OCI-LY7 (cell line): ENCODE results near the gene HDHD5. TPM values are rescaled to one million over a fixed set of nuclear protein-coding genes. Genes with fewer than 3 reads are reported as not detected.
A peak's percentile ranks its signal among the peaks of the same experiment; 100 is the strongest.

Source experiments
- BruUV-seq: library from RNA; stranded (reverse); fragments of 400-500 nt; replicated peaks from 2 replicates; lab custom pipeline; 2021; lab: Mats Ljungman, UMichigan
- CTCF ChIA-PET: fragments of 300-600 bp; sonication (Branson Sonifier 250); formaldehyde crosslinking; loops from one replicate; lab custom pipeline; 2022; ENCODE audit warnings: antibody characterized with exemption; ENCODE audit not compliant: unreplicated experiment; lab: Charles Lee
- POLR2A ChIA-PET: fragments of 300-600 bp; sonication (Branson Sonifier 250); formaldehyde crosslinking; loops from one replicate; lab custom pipeline; 2022; ENCODE audit warnings: antibody characterized with exemption; lab: Charles Lee
- DNase-seq: peaks from one replicate; pipeline ENCODE4 v3.0.0-alpha.2; 2015; ENCODE audit warnings: low spot score
- H2AFZ ChIP-seq: fragments of 200-600 bp; sonication (generic), shearing (Covaris generic); 2 replicates; pipeline ENCODE4 v1.6.1; 2014; ENCODE audit warnings: mild to moderate bottlenecking, antibody characterized with exemption, low read length, moderate library complexity
- H3K27ac ChIP-seq: fragments of 200-600 bp; sonication (generic); 2 replicates; pipeline ENCODE4 v1.5.1; 2014; ENCODE audit warnings: mixed run types, low read depth, mild to moderate bottlenecking, moderate library complexity, low read length, inconsistent platforms; ENCODE audit not compliant: poor library complexity, severe bottlenecking
- H3K36me3 ChIP-seq: fragments of 200-600 bp; sonication (generic); 2 replicates; pipeline ENCODE4 v1.6.1; 2014; ENCODE audit warnings: mild to moderate bottlenecking, antibody characterized with exemption, low read length, moderate library complexity, mixed read lengths; ENCODE audit not compliant: insufficient read depth
- H3K4me1 ChIP-seq: fragments of 200-600 bp; sonication (generic); 2 replicates; pipeline ENCODE4 v1.5.1; 2014; ENCODE audit warnings: mild to moderate bottlenecking, low read length; ENCODE audit not compliant: insufficient read depth, poor library complexity, severe bottlenecking
- H3K4me2 ChIP-seq: fragments of 200-600 bp; sonication (generic); 2 replicates; pipeline ENCODE4 v1.6.1; 2014; ENCODE audit warnings: mild to moderate bottlenecking, low read length
- H3K4me3 ChIP-seq: fragments of 200-600 bp; sonication (generic); 2 replicates; pipeline ENCODE4 v1.5.1; 2014; ENCODE audit warnings: mild to moderate bottlenecking, low read depth, low read length; ENCODE audit not compliant: poor library complexity, severe bottlenecking
- H3K79me2 ChIP-seq: fragments of 200-600 bp; sonication (generic); 2 replicates; pipeline ENCODE4 v1.6.1; 2016; ENCODE audit warnings: low read depth, mild to moderate bottlenecking, low read length, moderate library complexity, mixed read lengths; ENCODE audit not compliant: insufficient read depth
- H3K9me2 ChIP-seq: fragments of 200-600 bp; sonication (generic); 2 replicates; pipeline ENCODE4 v1.6.1; 2016; ENCODE audit warnings: mild to moderate bottlenecking, low read length, mixed read lengths; ENCODE audit not compliant: insufficient read depth
- H3K9me3 ChIP-seq: fragments of 200-600 bp; sonication (generic); 2 replicates; pipeline ENCODE4 v1.6.1; 2014; ENCODE audit warnings: mild to moderate bottlenecking, mixed run types, low read length, mixed read lengths
- H4K20me1 ChIP-seq: fragments of 200-600 bp; sonication (generic); 2 replicates; pipeline ENCODE4 v1.6.1; 2014; ENCODE audit warnings: mild to moderate bottlenecking, antibody characterized with exemption, low read length, moderate library complexity, mixed read lengths; ENCODE audit not compliant: insufficient read depth
- CTCF ChIP-seq: fragments of 200-600 bp; sonication (generic); conservative IDR thresholded peaks from 2 replicates; pipeline ENCODE4 v1.5.1; 2014; ENCODE audit warnings: mild to moderate bottlenecking, antibody characterized with exemption, low read length, moderate library complexity, mixed read lengths
- EZH2phosphoT487 ChIP-seq: fragments of 200-600 bp; sonication (generic); IDR thresholded peaks from 2 replicates; pipeline ENCODE4 v1.6.1; 2018; ENCODE audit warnings: low read depth, borderline replicate concordance, mild to moderate bottlenecking, mixed run types, antibody characterized with exemption, low read length, moderate library complexity, mixed read lengths
- intact Hi-C: fragments of 100-400 bp; cut with micrococcal nuclease; formaldehyde crosslinking; loops from one replicate; pipeline ENCODE4 v1.10.0; 2022; ENCODE audit not compliant: unreplicated experiment
- total RNA-seq, 2 experiments: library from RNA; depleted of rRNA in 1 of 2; stranded (reverse); fragments of >200 nt in 1 of 2; shearing (Covaris generic) in 1 of 2; gene quantifications; 2 replicates each; pipeline ENCODE4 v1.2.3, GENCODE V29; 2014 to 2022

Gene HDHD5
- total RNA-seq, 2 experiments from 2014 or later: 77.4 to 84.6 TPM

- no peaks in the 10 kb centered on the region for H3K9me2 ChIP-seq
- H2AFZ ChIP-seq: no peak overlapping the region; the same call in 1 of the 2 replicates
- H4K20me1 ChIP-seq: no peaks in the 10 kb centered on the region
- H3K36me3 ChIP-seq: no peaks in the 10 kb centered on the region
- H3K4me1 ChIP-seq: peaks cover 34% of the 10 kb centered on the region
- peak overlapping the region; percentile 5 for H3K4me3 ChIP-seq
- POLR2A ChIA-PET: interaction anchor here (0.8 to 0.9 kb wide), 2 partner anchors 39 to 385 kb away, joined by 3 read pairs; no protein-coding TSS in a partner anchor
- peak overlapping the region; percentile 42 for H3K4me2 ChIP-seq
- TF ChIP-seq EZH2phosphoT487: no peak
- TF ChIP-seq CTCF: no peak
- no peaks in the 10 kb centered on the region for H3K79me2 ChIP-seq
- CTCF ChIA-PET: no interaction called here
- peak overlapping the region; percentile 21 for H3K27ac ChIP-seq
- BruUV-seq: no TSS peak
- H3K9me3 ChIP-seq: no peaks in the 10 kb centered on the region
- DNase-seq: peak; percentile 60
- intact Hi-C loops: loop anchor here (5.0 kb wide), 1 partner anchor 39 kb away; the partner anchor contains the start of gene HDHD5
These were observed 41.2 kb downstream of the HDHD5 start for GRCh38 chr22:17117890-17118289.

- no peaks in the 10 kb centered on the region for H4K20me1 ChIP-seq
- peak overlapping the region; percentile 21 for H3K27ac ChIP-seq
- DNase-seq: no peak
- no peak overlapping the region for H3K4me3 ChIP-seq
- no peaks in the 10 kb centered on the region for H3K79me2 ChIP-seq
- POLR2A ChIA-PET: interaction anchor here (0.9 to 1.5 kb wide), 2 partner anchors 30 to 386 kb away, joined by 3 read pairs; no protein-coding TSS in a partner anchor
- H2AFZ ChIP-seq: no peak overlapping the region; the same call in 1 of the 2 replicates
- no TSS peak for BruUV-seq
- H3K36me3 ChIP-seq: no peaks in the 10 kb centered on the region
- H3K4me2 ChIP-seq: peak overlapping the region; percentile 42
- no peaks in the 10 kb centered on the region for H3K9me2 ChIP-seq
- peaks cover 34% of the 10 kb centered on the region for H3K4me1 ChIP-seq
- intact Hi-C loops: loop anchor here (5.0 kb wide), 1 partner anchor 40 kb away; the partner anchor contains the start of gene HDHD5
- no peaks in the 10 kb centered on the region for H3K9me3 ChIP-seq
- no peak for TF ChIP-seq CTCF
- TF ChIP-seq EZH2phosphoT487: no peak
- CTCF ChIA-PET: no interaction called here
These were observed 41.7 kb downstream of the HDHD5 start for GRCh38 chr22:17117400-17117799.
